Measurements from ENCODE around the gene AGMAT.

AGMAT gene

GRCh38 chr1:15624133-15624714 is 39.4 kb upstream of the AGMAT start:
- H3K27ac ChIP-seq = no peak overlapping the region; the same call in 1 of the 2 replicates
- TF ChIP-seq, protein P1, sequence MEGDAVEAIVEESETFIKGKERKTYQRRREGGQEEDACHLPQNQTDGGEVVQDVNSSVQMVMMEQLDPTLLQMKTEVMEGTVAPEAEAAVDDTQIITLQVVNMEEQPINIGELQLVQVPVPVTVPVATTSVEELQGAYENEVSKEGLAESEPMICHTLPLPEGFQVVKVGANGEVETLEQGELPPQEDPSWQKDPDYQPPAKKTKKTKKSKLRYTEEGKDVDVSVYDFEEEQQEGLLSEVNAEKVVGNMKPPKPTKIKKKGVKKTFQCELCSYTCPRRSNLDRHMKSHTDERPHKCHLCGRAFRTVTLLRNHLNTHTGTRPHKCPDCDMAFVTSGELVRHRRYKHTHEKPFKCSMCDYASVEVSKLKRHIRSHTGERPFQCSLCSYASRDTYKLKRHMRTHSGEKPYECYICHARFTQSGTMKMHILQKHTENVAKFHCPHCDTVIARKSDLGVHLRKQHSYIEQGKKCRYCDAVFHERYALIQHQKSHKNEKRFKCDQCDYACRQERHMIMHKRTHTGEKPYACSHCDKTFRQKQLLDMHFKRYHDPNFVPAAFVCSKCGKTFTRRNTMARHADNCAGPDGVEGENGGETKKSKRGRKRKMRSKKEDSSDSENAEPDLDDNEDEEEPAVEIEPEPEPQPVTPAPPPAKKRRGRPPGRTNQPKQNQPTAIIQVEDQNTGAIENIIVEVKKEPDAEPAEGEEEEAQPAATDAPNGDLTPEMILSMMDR (IDR thresholded peaks at IDR 0.05) = no peak
- no peak for TF ChIP-seq ZFX (IDR thresholded peaks at IDR 0.05; ENCODE audit: borderline replicate concordance)

DNA sequence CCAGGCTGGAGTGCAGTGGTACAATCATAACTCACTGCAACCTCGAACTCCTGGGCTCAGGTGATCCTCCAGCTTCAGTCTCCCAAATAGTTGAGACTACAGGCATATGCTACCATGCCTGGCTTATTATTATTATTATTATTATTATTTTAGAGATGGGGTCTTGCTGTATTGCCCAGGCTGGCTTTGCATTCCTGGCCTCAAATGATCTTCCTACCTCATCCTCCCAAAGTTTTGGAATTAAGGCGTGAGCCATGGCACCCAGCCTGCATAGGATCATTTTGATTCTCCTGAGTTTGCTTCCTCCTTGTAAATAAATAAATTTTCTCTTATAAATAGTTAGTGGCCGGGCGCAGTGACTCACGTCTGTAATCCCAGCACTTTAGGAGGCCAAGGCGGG is 38.6 kb upstream of the AGMAT start:
- TF ChIP-seq, protein P1 (IDR thresholded peaks at IDR 0.05) = no peak
- no peak for TF ChIP-seq ZFX (IDR thresholded peaks at IDR 0.05; ENCODE audit: borderline replicate concordance)
- H3K27ac ChIP-seq = no peak overlapping the region

GRCh38 chr1:15622712-15623373 is 38.0 kb upstream of the AGMAT start:
- no peak overlapping the region for H3K27ac ChIP-seq
- TF ChIP-seq, protein P1 (IDR thresholded peaks at IDR 0.05) = no peak
- no peak for TF ChIP-seq ZFX (IDR thresholded peaks at IDR 0.05; ENCODE audit: borderline replicate concordance)

DNA sequence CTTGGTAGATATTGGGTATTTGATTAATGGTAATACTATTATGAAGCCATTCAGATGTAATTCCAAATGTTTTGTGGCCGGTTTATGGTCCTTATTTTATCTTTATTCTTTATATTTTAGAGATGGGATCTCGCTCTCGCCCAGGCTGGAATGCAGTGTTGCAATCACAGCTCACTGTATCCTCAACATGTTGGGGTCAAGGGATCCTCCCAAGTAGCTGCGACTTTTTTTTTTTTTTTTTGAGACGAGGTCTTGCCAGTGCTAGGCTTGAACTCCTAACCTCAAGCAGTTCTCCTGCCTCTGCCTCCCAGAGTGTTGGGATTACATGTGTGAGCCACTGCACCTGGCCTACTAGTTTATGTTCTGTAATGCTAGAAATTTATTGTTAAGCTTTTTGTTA is 37.1 kb upstream of the AGMAT start:
- H3K27ac ChIP-seq = no peak overlapping the region
- TF ChIP-seq, protein P1 (IDR thresholded peaks at IDR 0.05) = no peak
- no peak for TF ChIP-seq ZFX (IDR thresholded peaks at IDR 0.05; ENCODE audit: borderline replicate concordance)

- no peak for TF ChIP-seq ZFX (IDR thresholded peaks at IDR 0.05; ENCODE audit: borderline replicate concordance)
- TF ChIP-seq, protein P1 (IDR thresholded peaks at IDR 0.05) = no peak
- no peak overlapping the region for H3K27ac ChIP-seq
Observed at GRCh38 chr1:15620902-15621682, 36.2 kb upstream of the AGMAT start.

DNA sequence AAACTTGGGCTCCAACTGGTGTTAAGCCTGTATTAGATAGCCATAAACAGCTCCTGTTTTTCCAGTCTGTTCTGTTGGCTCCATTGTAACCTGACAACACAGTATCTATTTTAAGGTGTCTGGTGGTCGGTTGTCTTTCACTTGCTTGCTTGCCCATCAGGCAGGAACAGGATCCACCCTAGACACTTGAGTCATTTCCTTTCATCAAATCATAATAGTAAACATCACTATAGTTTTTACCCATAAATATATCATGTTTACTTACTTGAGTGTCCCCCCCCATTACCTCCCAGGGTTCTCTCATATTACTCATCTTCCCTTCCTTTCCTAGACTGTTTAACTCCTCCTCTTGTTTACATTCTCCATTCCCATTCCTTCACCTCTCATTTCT is 35.3 kb upstream of the AGMAT start:
- TF ChIP-seq, protein P1 (IDR thresholded peaks at IDR 0.05) = no peak
- TF ChIP-seq ZFX (IDR thresholded peaks at IDR 0.05; ENCODE audit: borderline replicate concordance) = no peak
- H3K27ac ChIP-seq = peak overlapping the region; percentile 7
